ENCODE data around the gene LARP1. TPM values are rescaled to one million over a fixed set of nuclear protein-coding genes. Genes with fewer than 3 reads are reported as not detected.

Gene LARP1
- total RNA-seq, 1 experiment from 2014 or later = 290 TPM

GRCh38 chr5:154793599-154794524, 38.7 kb downstream of the LARP1 start:
- intact Hi-C loops (cut with micrococcal nuclease; ENCODE audit: unreplicated experiment) = no loop called here
- H3K4me2 ChIP-seq = no peak overlapping the region

GRCh38 chr5:154794525-154795234, 39.5 kb downstream of the LARP1 start:
- H3K36me3 ChIP-seq (ENCODE audit: low read depth) = peaks cover 59% of the 10 kb centered on the region
- CTCF ChIA-PET = no interaction called here
- H3K4me2 ChIP-seq = no peak overlapping the region

More at GRCh38 chr5:154793599-154794524, 38.7 kb downstream of the LARP1 start:
- peaks cover 85% of the 10 kb centered on the region for H4K20me1 ChIP-seq (ENCODE audit: insufficient read depth)
- BruUV-seq (replicated peaks) = no TSS peak
- H3K27ac ChIP-seq = 0 out of 2 replicates have a peak overlapping the region, but pooled peaks have one; percentile 14
- no peaks in the 10 kb centered on the region for H3K27me3 ChIP-seq (ENCODE audit: insufficient read depth, low read depth)
- H3K79me2 ChIP-seq (ENCODE audit: low read depth) = peaks cover 37% of the 10 kb centered on the region
- H3K4me1 ChIP-seq (replicated peaks; ENCODE audit: insufficient read depth) = no peaks in the 10 kb centered on the region
- POLR2A ChIA-PET (ENCODE audit: unreplicated experiment) = interaction anchor here (0.7 kb wide), 2 partner anchors 349 to 703 kb away, joined by 3 to 4 read pairs; no protein-coding TSS in a partner anchor
- H3K4me3 ChIP-seq = no peak overlapping the region
- H3K36me3 ChIP-seq (ENCODE audit: low read depth) = peaks cover 51% of the 10 kb centered on the region
- TF ChIP-seq CTCF (conservative IDR thresholded peaks at IDR 0.05) = no peak
- TF ChIP-seq EZH2 (IDR thresholded peaks at IDR 0.05; ENCODE audit: low read depth) = no peak
- H3K9me3 ChIP-seq (ENCODE audit: insufficient read depth, low read depth) = no peaks in the 10 kb centered on the region
- CTCF ChIA-PET = no interaction called here
- no peak for DNase-seq
- peaks cover 16% of the 10 kb centered on the region for H3F3A ChIP-seq (ENCODE audit: insufficient read depth, low read depth)
- H2AFZ ChIP-seq = no peak overlapping the region
- H3K9me2 ChIP-seq (ENCODE audit: insufficient read depth) = no peaks in the 10 kb centered on the region

More at GRCh38 chr5:154794525-154795234, 39.5 kb downstream of the LARP1 start:
- intact Hi-C loops (cut with micrococcal nuclease; ENCODE audit: unreplicated experiment) = no loop called here
- Histone ChIP-seq H3K27ac (peak overlapping the region; percentile 14; the same call in 1 of the 2 replicates), H3K9me2 (ENCODE audit: insufficient read depth) (no peaks in the 10 kb centered on the region), H3K9me3 (ENCODE audit: insufficient read depth, low read depth) (no peaks in the 10 kb centered on the region), H4K20me1 (ENCODE audit: insufficient read depth) (peaks cover 82% of the 10 kb centered on the region), H3F3A (ENCODE audit: insufficient read depth, low read depth) (peaks cover 16% of the 10 kb centered on the region), H3K4me3 (no peak overlapping the region), H2AFZ (no peak overlapping the region), H3K27me3 (ENCODE audit: insufficient read depth, low read depth) (no peaks in the 10 kb centered on the region), H3K79me2 (ENCODE audit: low read depth) (peaks cover 30% of the 10 kb centered on the region), H3K4me1 (replicated peaks; ENCODE audit: insufficient read depth) (no peaks in the 10 kb centered on the region)
- TF ChIP-seq CTCF (conservative IDR thresholded peaks at IDR 0.05) = no peak
- TF ChIP-seq EZH2 (IDR thresholded peaks at IDR 0.05; ENCODE audit: low read depth) = no peak
- DNase-seq = no peak
- POLR2A ChIA-PET (ENCODE audit: unreplicated experiment) = interaction anchor here (0.7 kb wide), 2 partner anchors 350 to 704 kb away, joined by 3 to 4 read pairs; no protein-coding TSS in a partner anchor
- BruUV-seq (replicated peaks) = TSS peak; percentile 12
